SK-N-SH treated with all-trans-retinoic acid at 6 μM for 48 hours (cell line): ENCODE data around the gene CREB1.

Experiments
- PATZ1 ChIP-seq: fragments of 250-450 bp; sonication (Bioruptor Pico); IDR thresholded peaks from 2 replicates; pipeline ENCODE4 v1.8.0; 2020; ENCODE audit warnings: mild to moderate bottlenecking, moderate library complexity, borderline replicate concordance
- SNAI2 ChIP-seq: fragments of 250-450 bp; sonication (Bioruptor Pico); IDR thresholded peaks from 2 replicates; pipeline ENCODE4 v1.5.0; 2020; ENCODE audit warnings: mild to moderate bottlenecking, moderate library complexity
- TSHZ2 ChIP-seq: fragments of 250-450 bp; sonication (Bioruptor Pico); IDR thresholded peaks from 2 replicates; pipeline ENCODE4 v1.5.0; 2020; ENCODE audit warnings: mild to moderate bottlenecking, moderate library complexity
- ZFP30 ChIP-seq: fragments of 450-650 bp; formaldehyde crosslinking; IDR thresholded peaks from 2 replicates; pipeline ENCODE4 v1.5.0; 2022; ENCODE audit warnings: mild to moderate bottlenecking, moderate library complexity

GRCh38 chr2:207543272-207543671 is 13.5 kb downstream of the CREB1 start:
- TF ChIP-seq PATZ1 (CRISPR knock-in tag) (no peak), SNAI2 (CRISPR knock-in tag) (no peak), TSHZ2 (no peak), ZFP30 (no peak)
